Breast epithelium (tissue), 3 donors: ENCODE data around the gene PWWP2A.

Source experiments
- CTCF ChIP-seq, 3 donors: fragments of 450-650 bp; IDR thresholded peaks; one replicate each; pipeline ENCODE4 v1.5.1; 2016 to 2017; ENCODE audit warnings: antibody characterized with exemption in 3 of 3, mild to moderate bottlenecking in 3 of 3, moderate library complexity in 3 of 3
- POLR2A ChIP-seq: fragments of 450-650 bp; IDR thresholded peaks from one replicate; pipeline ENCODE4 v1.6.1; 2016; ENCODE audit warnings: antibody characterized with exemption, mild to moderate bottlenecking, moderate library complexity
- POLR2AphosphoS5 ChIP-seq, 3 donors: sonication (generic); formaldehyde crosslinking; IDR thresholded peaks; one replicate each; pipeline ENCODE4 v1.6.1; 2017; ENCODE audit warnings: antibody characterized with exemption in 3 of 3

GRCh38 chr5:160079753-160080152 lies 39.5 kb downstream of the PWWP2A start:
- TF ChIP-seq CTCF (IDR thresholded peaks at IDR 0.05) (no peak), POLR2A (no peak), POLR2AphosphoS5 (IDR thresholded peaks at IDR 0.05) (no peak)
